SK-N-SH (cell line): ENCODE results near the gene JPH2. TPM values are rescaled to one million over a fixed set of nuclear protein-coding genes. Genes with fewer than 3 reads are reported as not detected.
A peak's percentile ranks its signal among the peaks of the same experiment; 100 is the strongest.

Source experiments
- CTCF ChIA-PET: fragments of 300-600, 350-600 bp; formaldehyde crosslinking; extraction: SDS; loops from one replicate; lab custom pipeline; 2021; lab: Yijun Ruan, JAX
- POLR2A ChIA-PET: fragments of 350-600 bp; sonication (Branson Sonifier 250); formaldehyde crosslinking; extraction: SDS; loops from one replicate; lab custom pipeline; 2020; ENCODE audit warnings: antibody characterized with exemption, inconsistent platforms; lab: Yijun Ruan, JAX
- DNase-seq: peaks from one replicate; pipeline ENCODE4 v3.0.0; 2012
- H2AFZ ChIP-seq: fragments of 200-600 bp; sonication (generic); 2 replicates; pipeline ENCODE4 v1.8.1; 2016; ENCODE audit warnings: antibody characterized with exemption, mild to moderate bottlenecking, low read depth
- H3F3A ChIP-seq: fragments of 200-600 bp; sonication (generic); replicated peaks from 2 replicates; pipeline ENCODE3; 2016; ENCODE audit warnings: antibody characterized with exemption, mild to moderate bottlenecking; ENCODE audit not compliant: insufficient read depth
- H3K27ac ChIP-seq, 2 experiments: fragments of 200-500 bp in 1 of 2; fragments of 200-600 bp in 1 of 2; sonication (Bioruptor generic) in 1 of 2; sonication (generic), shearing (Covaris generic) in 1 of 2; 2 replicates each; pipeline versions ENCODE4 v1.5.1 to v1.6.1; 2014 to 2016; ENCODE audit warnings: low read depth in 2 of 2, inconsistent platforms in 1 of 2, low read length in 1 of 2, mild to moderate bottlenecking in 1 of 2, mixed read lengths in 1 of 2
- H3K27me3 ChIP-seq: fragments of 200-600 bp; sonication (generic), shearing (Covaris generic); 2 replicates; pipeline ENCODE4 v1.6.1; 2016; ENCODE audit warnings: mixed run types; ENCODE audit not compliant: insufficient read depth
- H3K36me3 ChIP-seq, 2 experiments: fragments of 200-500 bp in 1 of 2; fragments of 200-600 bp in 1 of 2; sonication (Bioruptor generic) in 1 of 2; sonication (generic) in 1 of 2; replicated peaks in 1 of 2; 2 replicates each; pipeline versions ENCODE3 to v1.5.1; 2014 to 2016; ENCODE audit warnings: low read length in 1 of 2, mild to moderate bottlenecking in 1 of 2; ENCODE audit not compliant: insufficient read depth in 2 of 2, control insufficient read depth in 1 of 2
- H3K4me1 ChIP-seq, 2 experiments: fragments of 200-500 bp in 1 of 2; fragments of 200-600 bp in 1 of 2; sonication (Bioruptor generic) in 1 of 2; sonication (generic), shearing (Covaris generic) in 1 of 2; 2 replicates each; pipeline versions ENCODE4 v1.5.1 to v1.6.1; 2014 to 2016; ENCODE audit warnings: low read depth in 1 of 2, low read length in 1 of 2, mixed run types in 1 of 2; ENCODE audit not compliant: insufficient read depth in 2 of 2, control insufficient read depth in 1 of 2
- H3K4me2 ChIP-seq: fragments of 200-600 bp; sonication (generic), shearing (Covaris generic); 2 replicates; pipeline ENCODE4 v1.6.1; 2017; ENCODE audit warnings: mixed run types
- H3K4me3 ChIP-seq, 2 experiments: fragments of 200-500 bp in 1 of 2; fragments of 200-600 bp in 1 of 2; sonication (Bioruptor generic) in 1 of 2; sonication (generic), shearing (Covaris generic) in 1 of 2; 2 replicates each; pipeline versions ENCODE4 v1.5.1 to v1.8.1; 2014 to 2016; ENCODE audit warnings: low read depth in 2 of 2, inconsistent platforms in 1 of 2, low read length in 1 of 2, mild to moderate bottlenecking in 1 of 2, mixed read lengths in 1 of 2, moderate library complexity in 1 of 2
- H3K79me2 ChIP-seq: fragments of 200-600 bp; sonication (generic); 2 replicates; pipeline ENCODE4 v1.8.1; 2017; ENCODE audit warnings: mild to moderate bottlenecking; ENCODE audit not compliant: insufficient read depth
- H3K9ac ChIP-seq: fragments of 200-600 bp; sonication (generic); 2 replicates; pipeline ENCODE4 v1.6.1; 2017; ENCODE audit warnings: mixed run types
- H3K9me2 ChIP-seq: fragments of 200-600 bp; sonication (generic); 2 replicates; pipeline ENCODE4 v1.6.1; 2017; ENCODE audit warnings: mixed run types
- H3K9me3 ChIP-seq: fragments of 200-600 bp; sonication (generic); 2 replicates; pipeline ENCODE4 v1.6.1; 2017; ENCODE audit warnings: mixed run types, mild to moderate bottlenecking, moderate library complexity
- H4K20me1 ChIP-seq: fragments of 200-600 bp; sonication (generic); 2 replicates; pipeline ENCODE4 v1.6.1; 2017; ENCODE audit warnings: mild to moderate bottlenecking, mixed run types; ENCODE audit not compliant: insufficient read depth
- CTCF ChIP-seq: fragments of 200-600 bp; sonication (generic); IDR thresholded peaks from 2 replicates; pipeline ENCODE4 v1.6.1; 2017; ENCODE audit warnings: antibody characterized with exemption, mild to moderate bottlenecking, moderate library complexity
- ELF1 ChIP-seq: IDR thresholded peaks from 2 replicates; pipeline ENCODE4 v1.4.0; 2012
- EZH2phosphoT487 ChIP-seq: fragments of 200-600 bp; sonication (generic); IDR thresholded peaks from 2 replicates; pipeline ENCODE4 v1.6.1; 2017; ENCODE audit warnings: low read depth, mixed run types, mild to moderate bottlenecking, antibody characterized with exemption, moderate library complexity, borderline replicate concordance
- FOSL2 ChIP-seq: IDR thresholded peaks from 2 replicates; pipeline ENCODE4 v1.4.0; 2012; ENCODE audit warnings: low read depth, mild to moderate bottlenecking, moderate library complexity, borderline replicate concordance
- FOXJ3 ChIP-seq: sonication (generic); formaldehyde crosslinking; IDR thresholded peaks from 2 replicates; pipeline ENCODE4 v1.5.1; 2020; ENCODE audit warnings: mild to moderate bottlenecking, missing genetic modification reagents
- FOXM1 ChIP-seq: IDR thresholded peaks from 2 replicates; pipeline ENCODE4 v1.4.0; 2012; ENCODE audit warnings: low read depth, mild to moderate bottlenecking
- GATA2 ChIP-seq: sonication (generic); formaldehyde crosslinking; IDR thresholded peaks from 2 replicates; pipeline ENCODE4 v1.5.0; 2020; ENCODE audit warnings: mild to moderate bottlenecking, missing genetic modification reagents
- MEF2A ChIP-seq: IDR thresholded peaks from 2 replicates; pipeline ENCODE4 v1.4.0; 2012; ENCODE audit warnings: low read depth, borderline replicate concordance
- MXI1 ChIP-seq: IDR thresholded peaks from 2 replicates; pipeline ENCODE4 v1.6.1; 2012; ENCODE audit warnings: mild to moderate bottlenecking, low read depth, low read length, improper control_type of control experiment
- NFIC ChIP-seq: IDR thresholded peaks from 2 replicates; pipeline ENCODE4 v1.4.0; 2012; ENCODE audit warnings: borderline replicate concordance
- POLR2AphosphoS5 ChIP-seq: IDR thresholded peaks from 2 replicates; pipeline ENCODE4 v1.6.1; 2012; ENCODE audit warnings: low read depth, low read length
- RCOR1 ChIP-seq: fragments of 150-350 bp; IDR thresholded peaks from 2 replicates; pipeline ENCODE4 v1.6.1; 2017; ENCODE audit warnings: antibody characterized with exemption, low read length
- REST ChIP-seq: IDR thresholded peaks from 2 replicates; pipeline ENCODE4 v1.6.1; 2012; ENCODE audit warnings: mild to moderate bottlenecking, low read depth, low read length, moderate library complexity
- RFX5 ChIP-seq: IDR thresholded peaks from 2 replicates; pipeline ENCODE4 v1.6.1; 2012; ENCODE audit warnings: mild to moderate bottlenecking, improper control_type of control experiment, low read length
- SIN3A ChIP-seq: IDR thresholded peaks from 2 replicates; pipeline ENCODE4 v1.6.1; 2012; ENCODE audit warnings: low read depth, mild to moderate bottlenecking, low read length, moderate library complexity, borderline replicate concordance
- SMC3 ChIP-seq: IDR thresholded peaks from 2 replicates; pipeline ENCODE4 v1.6.1; 2012; ENCODE audit warnings: low read depth, low read length, improper control_type of control experiment
- TAF1 ChIP-seq: IDR thresholded peaks from 2 replicates; pipeline ENCODE4 v1.6.1; 2012; ENCODE audit warnings: low read depth, mild to moderate bottlenecking, low read length, moderate library complexity, borderline replicate concordance
- TEAD4 ChIP-seq: IDR thresholded peaks from 2 replicates; pipeline ENCODE4 v1.4.0; 2012; ENCODE audit warnings: mild to moderate bottlenecking, borderline replicate concordance; ENCODE audit not compliant: insufficient read depth
- USF1 ChIP-seq: IDR thresholded peaks from 2 replicates; pipeline ENCODE4 v1.4.0; 2012; ENCODE audit warnings: low read depth, borderline replicate concordance
- YY1 ChIP-seq: IDR thresholded peaks from 2 replicates; pipeline ENCODE4 v1.4.0; 2012; ENCODE audit warnings: low read depth, mild to moderate bottlenecking
- WGBS: methylation state at CpG from one replicate; pipeline ENCODE4 v1.1.6; 2017; ENCODE audit warnings: low lambda C conversion rate; 5-methylcytosine and 5-hydroxymethylcytosine counted together
- polyA plus RNA-seq, 3 experiments: library from polyadenylated mRNA; depleted of rRNA; stranded (reverse); fragments of >200 nt; gene quantifications; 2 replicates each; pipeline ENCODE4 v1.2.3, GENCODE V29; 2012

JPH2 gene
- polyA plus RNA-seq, 1 of the 3 experiments (the other 2 are of a cell fraction), result 0.67 TPM

- ChIA-PET CTCF (interaction anchor here (1.1 to 5.0 kb wide), 3 partner anchors 16 to 78 kb away, joined by 3 to 40 read pairs (median 4); no protein-coding TSS in a partner anchor), POLR2A (no interaction called here)
- Histone ChIP-seq H3F3A (no peaks in the 10 kb centered on the region), H2AFZ (no peak overlapping the region), H3K9me2 (no peaks in the 10 kb centered on the region), H3K4me2 (no peak overlapping the region), H3K9ac (no peak overlapping the region), H3K4me3 (no peak overlapping the region), H3K4me1 (no peaks in the 10 kb centered on the region; a peak in 1 of 4 replicates), H4K20me1 (no peaks in the 10 kb centered on the region), H3K79me2 (no peaks in the 10 kb centered on the region), H3K36me3 (no peaks in the 10 kb centered on the region), H3K27me3 (no peaks in the 10 kb centered on the region), H3K27ac (no peak overlapping the region), H3K9me3 (no peaks in the 10 kb centered on the region)
- TF ChIP-seq SMC3, result no peak
- no peak for TF ChIP-seq MEF2A
- TF ChIP-seq REST, result no peak
- no peak for TF ChIP-seq FOXM1
- no peak for TF ChIP-seq FOSL2
- no peak for TF ChIP-seq MXI1
- no peak for TF ChIP-seq SIN3A
- TF ChIP-seq TAF1, result no peak
- no peak for TF ChIP-seq CTCF
- no peak for TF ChIP-seq RCOR1
- TF ChIP-seq FOXJ3 (CRISPR knock-in tag), result no peak
- TF ChIP-seq YY1, result no peak
- TF ChIP-seq USF1, result no peak
- no peak for TF ChIP-seq TEAD4
- TF ChIP-seq POLR2AphosphoS5, result no peak
- TF ChIP-seq NFIC, result no peak
- no peak for TF ChIP-seq GATA2 (CRISPR knock-in tag)
- TF ChIP-seq EZH2phosphoT487, result no peak
- no peak for TF ChIP-seq ELF1
- no peak for TF ChIP-seq RFX5
- DNase-seq, result peak; percentile 48
- 94% methylated on average over 4 of the region's 4 CpGs for WGBS
Measured at GRCh38 chr20:44133424-44133823, 53.6 kb downstream of the JPH2 start.
